ENCODE measurements around the gene YIPF6. TPM values are rescaled to one million over a fixed set of nuclear protein-coding genes. Genes with fewer than 3 reads are reported as not detected.

The YIPF6 gene
- total RNA-seq, 2 donors from 2014 or later = 28.6 to 41.8 TPM

- Histone ChIP-seq H3K4me1 (replicated peaks) (no peaks in the 10 kb centered on the region), H3K36me3 (no peaks in the 10 kb centered on the region), H3K27ac (no peak overlapping the region), H3K4me3 (no peak overlapping the region), H3K27me3 (replicated peaks; ENCODE audit: insufficient read depth) (no peaks in the 10 kb centered on the region), H3K9me3 (no peaks in the 10 kb centered on the region)
- 85% methylated on average over 3 of the region's 3 CpGs for whole genome bisulfite sequencing
- intact Hi-C loops (cut with DNase I) = no loop called here
- no peak for TF ChIP-seq POLR2AphosphoS5 (IDR thresholded peaks at IDR 0.05)
- TF ChIP-seq POLR2A (IDR thresholded peaks at IDR 0.05) = no peak
- TF ChIP-seq CTCF (IDR thresholded peaks at IDR 0.05) = no peak
- no peak for DNase-seq (ENCODE audit: low spot score)
Measured at GRCh38 chrX:68571292-68571609, 72.4 kb downstream of the YIPF6 start.

GRCh38 chrX:68571610-68572311 is 72.9 kb downstream of the YIPF6 start:
- no peak overlapping the region for H3K4me3 ChIP-seq
- H3K27ac ChIP-seq = no peak overlapping the region
- H3K27me3 ChIP-seq (replicated peaks; ENCODE audit: insufficient read depth) = no peaks in the 10 kb centered on the region
- intact Hi-C loops (cut with DNase I) = no loop called here
- no peaks in the 10 kb centered on the region for H3K4me1 ChIP-seq (replicated peaks)
- no peaks in the 10 kb centered on the region for H3K36me3 ChIP-seq
- TF ChIP-seq CTCF (IDR thresholded peaks at IDR 0.05) (no peak), POLR2AphosphoS5 (IDR thresholded peaks at IDR 0.05) (no peak), POLR2A (IDR thresholded peaks at IDR 0.05) (no peak)
- H3K9me3 ChIP-seq = no peaks in the 10 kb centered on the region
- DNase-seq (ENCODE audit: low spot score) = no peak
- 77% methylated on average over 2 of the region's 2 CpGs for WGBS

- no peak overlapping the region for H3K27ac ChIP-seq
- no peaks in the 10 kb centered on the region for H3K4me1 ChIP-seq (replicated peaks)
- H3K9me3 ChIP-seq = no peaks in the 10 kb centered on the region
- 94% methylated on average over 3 of the region's 3 CpGs for WGBS
- H3K4me3 ChIP-seq = no peak overlapping the region
- intact Hi-C loops (cut with DNase I) = no loop called here
- TF ChIP-seq POLR2A (IDR thresholded peaks at IDR 0.05) = no peak
- TF ChIP-seq CTCF (IDR thresholded peaks at IDR 0.05) = no peak
- no peak for TF ChIP-seq POLR2AphosphoS5 (IDR thresholded peaks at IDR 0.05)
- H3K36me3 ChIP-seq = no peaks in the 10 kb centered on the region
- H3K27me3 ChIP-seq (replicated peaks; ENCODE audit: insufficient read depth) = no peaks in the 10 kb centered on the region
- no peak for DNase-seq (ENCODE audit: low spot score)
Measured at GRCh38 chrX:68574240-68574639, 75.4 kb downstream of the YIPF6 start.

GRCh38 chrX:68579810-68580209 is 81.0 kb downstream of the YIPF6 start:
- Histone ChIP-seq H3K4me3 (no peak overlapping the region), H3K4me1 (replicated peaks) (no peaks in the 10 kb centered on the region), H3K9me3 (no peaks in the 10 kb centered on the region), H3K27me3 (replicated peaks; ENCODE audit: insufficient read depth) (no peaks in the 10 kb centered on the region), H3K27ac (no peak overlapping the region), H3K36me3 (no peaks in the 10 kb centered on the region)
- DNase-seq (ENCODE audit: low spot score) = no peak
- WGBS = 89% methylated on average over 3 of the region's 3 CpGs
- intact Hi-C loops (cut with DNase I) = no loop called here
- no peak for TF ChIP-seq POLR2A (IDR thresholded peaks at IDR 0.05)
- TF ChIP-seq CTCF (IDR thresholded peaks at IDR 0.05) = no peak
- TF ChIP-seq POLR2AphosphoS5 (IDR thresholded peaks at IDR 0.05) = no peak

- intact Hi-C loops (cut with DNase I) = no loop called here
- no peak overlapping the region for H3K27ac ChIP-seq
Measured at GRCh38 chrX:68584221-68584620, 85.4 kb downstream of the YIPF6 start.

More at GRCh38 chrX:68584221-68584620, 85.4 kb downstream of the YIPF6 start:
- TF ChIP-seq CTCF (IDR thresholded peaks at IDR 0.05) (no peak), POLR2AphosphoS5 (IDR thresholded peaks at IDR 0.05) (no peak), POLR2A (IDR thresholded peaks at IDR 0.05) (no peak)
- WGBS = 89% methylated on average over 2 of the region's 2 CpGs
- no peaks in the 10 kb centered on the region for H3K36me3 ChIP-seq
- no peak overlapping the region for H3K4me3 ChIP-seq
- H3K27me3 ChIP-seq (replicated peaks; ENCODE audit: insufficient read depth) = no peaks in the 10 kb centered on the region
- H3K9me3 ChIP-seq = no peaks in the 10 kb centered on the region
- no peaks in the 10 kb centered on the region for H3K4me1 ChIP-seq (replicated peaks)
- no peak for DNase-seq (ENCODE audit: low spot score)
